Activated CD8-positive, alpha-beta memory T cell treated with anti-CD3 and anti-CD28 coated beads, Interleukin-2, amount 10 ng/mL, durations not matched to agents 7 days and 5 days (primary cell): ENCODE measurements around the gene CARHSP1. TPM values are rescaled to one million over a fixed set of nuclear protein-coding genes. Genes with fewer than 3 reads are reported as not detected.

Experiments used
- ATAC-seq: fragments of 150-1000 bp; cut with Tn5 transposase; one replicate; pipeline ENCODE4 v1.10.0; 2021; ENCODE audit warnings: moderate library complexity
- CTCF ChIA-PET: fragments of 350-600 bp; sonication (Branson Sonifier 250); formaldehyde crosslinking; loops from one replicate; lab custom pipeline; 2021; ENCODE audit warnings: antibody characterized with exemption; lab: Charles Lee
- DNase-seq: peaks from one replicate; pipeline ENCODE4 v3.0.0-alpha.2; 2020
- H3K27ac Mint-ChIP-seq: one replicate; pipeline ENCODE4 v1.8.0; 2021; ENCODE audit warnings: mild to moderate bottlenecking, mixed read lengths
- H3K27me3 Mint-ChIP-seq: one replicate; pipeline ENCODE4 v1.8.0; 2021; ENCODE audit warnings: mixed read lengths
- H3K36me3 Mint-ChIP-seq: one replicate; pipeline ENCODE4 v1.8.0; 2021; ENCODE audit warnings: mild to moderate bottlenecking, mixed read lengths
- H3K4me1 Mint-ChIP-seq: one replicate; pipeline ENCODE4 v1.8.0; 2021; ENCODE audit warnings: mixed read lengths
- H3K4me3 Mint-ChIP-seq: one replicate; pipeline ENCODE4 v1.8.0; 2021; ENCODE audit warnings: mild to moderate bottlenecking, moderate library complexity, mixed read lengths
- H3K9me3 Mint-ChIP-seq: one replicate; pipeline ENCODE4 v1.8.0; 2022; ENCODE audit warnings: low read depth, mixed read lengths
- total RNA-seq, 2 experiments: library from RNA; stranded (reverse); gene quantifications; one replicate each; pipeline ENCODE4 v1.2.3, GENCODE V29; 2021

Gene CARHSP1
- total RNA-seq, 2 experiments from 2014 or later = 142 to 176 TPM

DNA sequence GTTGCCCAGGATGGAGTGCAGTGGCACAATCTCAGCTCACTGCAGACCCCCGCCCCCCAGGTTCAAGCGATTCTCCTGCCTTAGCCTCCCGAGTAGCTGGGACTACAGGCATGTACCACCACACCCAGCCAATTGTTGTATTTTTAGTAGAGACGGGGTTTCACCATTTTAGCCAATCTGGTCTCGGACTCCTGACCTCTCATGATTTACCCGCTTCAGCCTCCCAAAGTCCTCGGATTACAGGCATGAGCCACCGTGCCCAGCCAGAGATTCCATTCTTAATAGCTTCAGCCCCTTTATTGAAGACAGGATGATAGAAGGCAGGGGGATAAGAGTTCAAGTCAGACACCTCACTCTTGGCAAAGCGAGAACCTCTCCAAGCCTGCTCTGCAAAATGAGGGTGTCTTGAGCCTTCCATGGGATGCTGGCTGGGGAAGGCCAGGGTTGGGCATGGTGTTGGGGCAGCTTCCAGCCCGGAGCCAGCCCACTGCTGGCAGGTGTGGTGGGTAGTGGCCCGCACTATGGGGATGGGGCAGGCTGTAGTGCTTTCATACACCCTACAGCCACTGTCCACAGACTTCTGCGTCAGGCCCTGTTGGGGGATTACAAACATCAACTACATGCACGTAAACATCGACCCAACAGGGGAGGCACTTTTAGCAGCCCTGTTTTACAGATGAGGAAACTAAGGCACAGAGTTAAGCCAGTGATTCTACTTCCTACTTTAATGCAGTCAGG lies 3.5 kb downstream of the CARHSP1 start:
- Mint-ChIP-seq H3K27ac (no peak overlapping the region), H3K4me3 (peak overlapping the region; percentile 26), H3K27me3 (no peaks in the 10 kb centered on the region), H3K36me3 (peaks cover 18% of the 10 kb centered on the region), H3K9me3 (no peaks in the 10 kb centered on the region), H3K4me1 (peaks cover 37% of the 10 kb centered on the region)
- DNase-seq = no peak
- ATAC-seq = no peak
- CTCF ChIA-PET = interaction anchor here (1.2 kb wide), 1 partner anchor 15 kb away, joined by 3 read pairs; no protein-coding TSS in a partner anchor

- H3K27ac Mint-ChIP-seq = no peak overlapping the region
Measured at GRCh38 chr16:8864480-8865110, 4.2 kb downstream of the CARHSP1 start.

DNA sequence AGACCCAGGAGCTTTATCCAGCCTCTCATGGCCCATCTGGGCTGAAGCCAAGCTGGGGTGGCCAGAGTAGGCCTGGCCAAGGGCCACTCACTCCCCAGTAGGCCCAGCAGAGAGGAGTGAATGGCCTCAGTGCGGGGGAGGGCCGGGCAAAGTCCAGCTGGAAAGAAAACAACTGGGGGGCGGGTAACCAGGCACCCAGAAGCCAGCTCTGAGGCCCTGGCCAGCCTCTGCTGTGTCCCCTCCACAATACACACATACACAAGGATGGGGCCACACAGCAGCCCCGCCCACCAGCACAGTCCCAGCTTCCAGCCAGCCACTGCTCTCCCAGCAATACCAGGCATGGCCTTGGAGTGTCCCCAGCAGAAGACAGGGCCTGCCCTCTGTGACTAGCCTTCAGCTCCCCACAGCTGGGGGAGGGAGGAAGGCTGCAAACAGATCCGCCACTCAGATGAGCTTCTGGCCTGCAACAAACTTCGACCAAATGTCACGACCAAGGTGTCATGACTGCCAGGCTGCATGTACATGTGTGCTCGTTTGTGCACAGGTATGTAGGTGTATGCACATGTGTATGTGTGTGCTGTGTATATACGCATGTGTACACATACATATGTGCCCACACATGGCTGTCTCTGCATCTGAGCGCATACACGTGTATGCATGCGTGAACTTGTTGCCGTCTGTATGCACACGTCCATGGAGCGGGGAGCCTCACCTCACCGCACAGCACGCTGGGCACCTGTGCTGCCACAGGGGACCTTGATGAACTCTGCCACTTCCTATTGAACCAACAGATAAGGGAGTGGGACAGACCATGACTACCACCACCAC lies 5.0 kb downstream of the CARHSP1 start:
- no peak overlapping the region for H3K27ac Mint-ChIP-seq
- no peak overlapping the region for H3K4me3 Mint-ChIP-seq
- H3K4me1 Mint-ChIP-seq = peaks cover 28% of the 10 kb centered on the region
- DNase-seq (no peak), ATAC-seq (no peak)
- CTCF ChIA-PET = interaction anchor here (0.9 to 1.2 kb wide), 2 partner anchors 11 to 16 kb away, joined by 3 read pairs; no protein-coding TSS in a partner anchor
- H3K9me3 Mint-ChIP-seq = no peaks in the 10 kb centered on the region
- H3K36me3 Mint-ChIP-seq = peaks cover 21% of the 10 kb centered on the region
- no peaks in the 10 kb centered on the region for H3K27me3 Mint-ChIP-seq

More at GRCh38 chr16:8864480-8865110, 4.2 kb downstream of the CARHSP1 start:
- DNase-seq (no peak), ATAC-seq (no peak)
- Mint-ChIP-seq H3K36me3 (peaks cover 18% of the 10 kb centered on the region), H3K27me3 (no peaks in the 10 kb centered on the region), H3K4me1 (peaks cover 32% of the 10 kb centered on the region), H3K4me3 (no peak overlapping the region), H3K9me3 (no peaks in the 10 kb centered on the region)
- CTCF ChIA-PET = interaction anchor here (1.2 kb wide), 1 partner anchor 16 kb away, joined by 3 read pairs; no protein-coding TSS in a partner anchor

- CTCF ChIA-PET = interaction anchor here (0.9 to 1.2 kb wide), 2 partner anchors 12 to 18 kb away, joined by 3 read pairs; no protein-coding TSS in a partner anchor
- Mint-ChIP-seq H3K4me1 (peaks cover 34% of the 10 kb centered on the region), H3K4me3 (no peak overlapping the region), H3K27me3 (no peaks in the 10 kb centered on the region), H3K36me3 (peaks cover 24% of the 10 kb centered on the region), H3K9me3 (no peaks in the 10 kb centered on the region), H3K27ac (no peak overlapping the region)
- ATAC-seq (no peak), DNase-seq (no peak)
Measured at GRCh38 chr16:8862309-8863130, 6.3 kb downstream of the CARHSP1 start.

- CTCF ChIA-PET = interaction anchor here (1.2 kb wide), 1 partner anchor 19 kb away, joined by 3 read pairs; no protein-coding TSS in a partner anchor
- ATAC-seq (no peak), DNase-seq (no peak)
- Mint-ChIP-seq H3K9me3 (no peaks in the 10 kb centered on the region), H3K27ac (no peak overlapping the region), H3K4me3 (no peak overlapping the region), H3K27me3 (no peaks in the 10 kb centered on the region), H3K4me1 (peaks cover 33% of the 10 kb centered on the region), H3K36me3 (peaks cover 24% of the 10 kb centered on the region)
Measured at GRCh38 chr16:8861563-8862308, 7.1 kb downstream of the CARHSP1 start.

GRCh38 chr16:8859913-8860881 lies 8.6 kb downstream of the CARHSP1 start:
- CTCF ChIA-PET = interaction anchor here (1.4 kb wide), 1 partner anchor 20 kb away, joined by 3 read pairs; no protein-coding TSS in a partner anchor
- peaks cover 23% of the 10 kb centered on the region for H3K4me1 Mint-ChIP-seq
- no peak overlapping the region for H3K4me3 Mint-ChIP-seq
- DNase-seq (no peak), ATAC-seq (no peak)
- H3K9me3 Mint-ChIP-seq = no peaks in the 10 kb centered on the region
- peaks cover 31% of the 10 kb centered on the region for H3K36me3 Mint-ChIP-seq
- no peaks in the 10 kb centered on the region for H3K27me3 Mint-ChIP-seq
- no peak overlapping the region for H3K27ac Mint-ChIP-seq

GRCh38 chr16:8858994-8859912 lies 9.6 kb downstream of the CARHSP1 start:
- no peak overlapping the region for H3K4me3 Mint-ChIP-seq
- ATAC-seq (no peak), DNase-seq (no peak)
- CTCF ChIA-PET = interaction anchor here (1.4 to 1.7 kb wide), 2 partner anchors 21 kb away, joined by 3 to 4 read pairs; no protein-coding TSS in a partner anchor
- no peaks in the 10 kb centered on the region for H3K27me3 Mint-ChIP-seq
- peaks cover 33% of the 10 kb centered on the region for H3K36me3 Mint-ChIP-seq
- H3K9me3 Mint-ChIP-seq = no peaks in the 10 kb centered on the region
- peaks cover 27% of the 10 kb centered on the region for H3K4me1 Mint-ChIP-seq
- peak overlapping the region; percentile 28 for H3K27ac Mint-ChIP-seq

- H3K36me3 Mint-ChIP-seq = peaks cover 44% of the 10 kb centered on the region
- peaks cover 37% of the 10 kb centered on the region for H3K4me1 Mint-ChIP-seq
- no peak overlapping the region for H3K27ac Mint-ChIP-seq
- CTCF ChIA-PET = interaction anchor here (1.1 to 1.4 kb wide), 3 partner anchors 30 to 93 kb away, joined by 3 read pairs; no protein-coding TSS in a partner anchor
- no peaks in the 10 kb centered on the region for H3K9me3 Mint-ChIP-seq
- no peaks in the 10 kb centered on the region for H3K27me3 Mint-ChIP-seq
- DNase-seq (no peak), ATAC-seq (no peak)
- no peak overlapping the region for H3K4me3 Mint-ChIP-seq
Measured at GRCh38 chr16:8855972-8856371, 12.8 kb downstream of the CARHSP1 start.

- no peak for DNase-seq
- H3K27me3 Mint-ChIP-seq = no peaks in the 10 kb centered on the region
- H3K9me3 Mint-ChIP-seq = no peaks in the 10 kb centered on the region
- no peak for ATAC-seq
- H3K4me3 Mint-ChIP-seq = no peak overlapping the region
- peak overlapping the region; percentile 23 for H3K27ac Mint-ChIP-seq
- CTCF ChIA-PET = interaction anchor here (1.1 to 2.7 kb wide), 4 partner anchors 25 to 93 kb away, joined by 3 to 16 read pairs (median 3); no protein-coding TSS in a partner anchor
- peaks cover 43% of the 10 kb centered on the region for H3K4me1 Mint-ChIP-seq
- peaks cover 48% of the 10 kb centered on the region for H3K36me3 Mint-ChIP-seq
Measured at GRCh38 chr16:8855051-8855786, 13.6 kb downstream of the CARHSP1 start.
